ENCODE measurements around the gene MINAR1.

The MINAR1 gene

GRCh38 chr15:79432345-79433275 is 474 bp downstream of the MINAR1 start:
- no peak for FAIRE-seq

- no peak for FAIRE-seq
Observed at GRCh38 chr15:79433276-79433990, 1.3 kb downstream of the MINAR1 start.

DNA sequence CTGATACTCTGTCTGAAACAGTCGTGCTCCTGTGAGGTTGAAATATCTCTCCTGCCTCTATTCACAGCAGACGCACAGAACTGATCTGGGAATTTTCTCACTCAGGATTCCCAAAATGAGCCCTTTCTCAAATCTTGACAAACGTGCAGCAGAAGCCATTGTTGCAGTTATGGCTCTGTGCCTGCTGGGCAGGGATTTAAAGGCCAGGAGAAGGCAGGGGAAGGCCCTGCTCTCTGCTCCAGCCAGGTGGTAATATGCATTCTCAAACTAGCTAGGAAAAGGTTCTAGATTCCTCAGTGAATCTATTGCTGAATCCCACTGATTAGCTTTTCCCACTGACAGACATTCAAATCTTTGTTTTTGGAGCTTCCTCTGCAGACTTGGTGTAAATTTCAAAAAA is 2.2 kb downstream of the MINAR1 start:
- no peak for FAIRE-seq

GRCh38 chr15:79436037-79436780 is 4.1 kb downstream of the MINAR1 start:
- no peak for FAIRE-seq

DNA sequence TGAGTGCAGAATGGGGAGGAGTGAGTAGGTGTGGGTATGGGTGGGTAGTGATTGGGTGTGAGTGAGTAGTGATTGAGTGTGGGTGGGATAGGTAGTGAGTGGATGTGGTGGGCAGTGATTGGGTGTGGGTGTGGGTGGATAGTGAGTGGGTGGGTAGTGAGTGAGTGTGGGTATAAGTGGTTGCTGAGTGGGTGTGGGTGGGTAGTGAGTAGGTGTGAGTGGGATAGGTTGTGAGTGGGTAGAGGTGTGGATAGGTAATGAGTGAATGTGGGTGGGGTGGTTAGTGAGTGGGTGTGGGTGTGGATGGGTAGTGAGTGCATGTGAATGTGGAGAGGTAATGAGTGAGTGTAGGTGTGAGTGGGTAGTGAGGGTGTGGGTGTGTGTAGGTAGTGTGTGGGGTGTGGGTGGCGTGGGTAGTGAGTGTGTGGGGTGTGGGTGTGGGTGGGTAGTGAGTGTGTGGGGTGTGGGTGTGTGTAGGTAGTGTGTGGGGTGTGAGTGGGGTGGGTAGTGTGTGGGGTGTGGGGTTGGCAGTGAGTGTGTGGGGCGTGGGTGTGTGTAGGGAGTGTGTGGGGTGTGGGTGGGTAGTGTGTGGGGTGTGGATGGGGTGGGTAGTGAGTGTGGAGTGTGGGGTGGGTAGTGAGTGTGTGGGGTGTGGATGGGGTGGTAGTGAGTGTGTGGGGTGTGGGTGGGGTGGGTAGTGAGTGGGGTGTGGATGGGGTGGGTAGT is 5.3 kb downstream of the MINAR1 start:
- no peak for FAIRE-seq

- no peak for FAIRE-seq
Observed at GRCh38 chr15:79439236-79439635, 7.1 kb downstream of the MINAR1 start.

GRCh38 chr15:79440355-79440908 is 8.3 kb downstream of the MINAR1 start:
- FAIRE-seq, result no peak

DNA sequence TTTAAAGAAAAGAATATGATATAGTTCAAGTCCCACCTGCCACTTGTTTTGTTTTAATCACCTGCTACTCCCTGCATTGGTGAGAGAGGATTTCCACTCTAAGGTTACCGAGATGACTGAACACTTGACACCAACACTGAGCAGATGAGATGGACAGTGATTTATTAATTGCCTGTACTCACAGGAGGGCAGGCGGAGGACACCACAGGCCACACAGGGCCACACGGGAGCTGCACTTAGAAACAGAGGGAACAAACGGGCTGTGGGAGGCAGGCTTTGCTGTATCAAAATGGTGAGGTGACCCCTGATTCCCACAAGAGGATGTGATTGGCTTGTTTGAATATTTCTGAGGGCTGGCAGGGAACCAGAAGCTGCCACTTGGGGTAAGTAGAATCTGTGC is 10.8 kb downstream of the MINAR1 start:
- FAIRE-seq, result no peak

DNA sequence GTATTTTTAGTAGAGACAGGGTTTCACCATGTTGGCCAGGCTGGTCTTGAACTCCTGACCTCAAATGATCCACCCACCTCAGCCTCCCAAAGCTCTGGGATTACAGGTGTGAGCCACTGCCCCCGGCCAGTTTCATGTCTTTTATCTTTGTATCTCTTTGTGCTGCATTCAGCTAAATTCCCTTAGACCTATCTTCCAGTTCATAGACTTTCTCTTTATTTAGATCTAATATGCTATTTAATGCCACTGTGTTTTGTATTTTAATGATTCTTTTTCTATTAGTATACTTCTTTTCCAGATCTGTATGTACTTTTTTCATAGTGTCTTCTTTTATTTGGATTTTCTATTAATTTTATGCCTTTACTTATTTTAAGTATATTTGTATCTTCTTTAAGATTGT is 14.9 kb downstream of the MINAR1 start:
- FAIRE-seq, result peak; percentile 68

- no peak for FAIRE-seq
Observed at GRCh38 chr15:79450648-79451047, 18.5 kb downstream of the MINAR1 start.

DNA sequence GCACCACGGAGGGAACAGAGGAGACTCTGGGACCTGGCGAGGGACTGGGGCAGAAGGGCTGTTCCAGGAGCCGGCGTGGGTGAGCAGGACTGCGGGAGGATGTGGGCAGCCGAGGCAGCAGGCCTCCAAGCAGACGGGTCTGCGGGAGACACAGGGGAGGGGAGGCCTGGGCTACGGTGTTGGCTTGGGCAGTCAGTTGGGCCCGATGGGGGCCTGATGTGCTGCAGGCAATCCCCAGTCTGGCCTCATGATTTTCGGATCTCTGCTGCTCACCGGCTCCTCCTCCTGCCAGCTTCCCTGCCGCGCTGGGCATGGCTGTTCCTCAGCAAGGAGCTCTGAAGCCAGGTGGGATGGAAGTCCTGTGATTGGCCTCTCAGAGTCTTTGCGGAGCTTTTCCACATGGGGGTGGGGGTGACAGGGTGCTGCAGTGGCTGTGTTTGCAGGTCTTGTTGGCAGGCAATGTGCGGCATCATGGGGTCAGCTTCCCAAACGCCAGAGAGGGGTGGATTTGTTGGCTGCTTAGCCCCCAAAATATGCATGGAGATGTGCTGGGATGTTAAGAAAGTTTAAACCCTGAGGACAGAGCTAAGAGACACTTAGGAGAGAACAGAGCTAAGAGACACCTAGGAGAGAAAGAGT is 19.3 kb downstream of the MINAR1 start:
- no peak for FAIRE-seq

DNA sequence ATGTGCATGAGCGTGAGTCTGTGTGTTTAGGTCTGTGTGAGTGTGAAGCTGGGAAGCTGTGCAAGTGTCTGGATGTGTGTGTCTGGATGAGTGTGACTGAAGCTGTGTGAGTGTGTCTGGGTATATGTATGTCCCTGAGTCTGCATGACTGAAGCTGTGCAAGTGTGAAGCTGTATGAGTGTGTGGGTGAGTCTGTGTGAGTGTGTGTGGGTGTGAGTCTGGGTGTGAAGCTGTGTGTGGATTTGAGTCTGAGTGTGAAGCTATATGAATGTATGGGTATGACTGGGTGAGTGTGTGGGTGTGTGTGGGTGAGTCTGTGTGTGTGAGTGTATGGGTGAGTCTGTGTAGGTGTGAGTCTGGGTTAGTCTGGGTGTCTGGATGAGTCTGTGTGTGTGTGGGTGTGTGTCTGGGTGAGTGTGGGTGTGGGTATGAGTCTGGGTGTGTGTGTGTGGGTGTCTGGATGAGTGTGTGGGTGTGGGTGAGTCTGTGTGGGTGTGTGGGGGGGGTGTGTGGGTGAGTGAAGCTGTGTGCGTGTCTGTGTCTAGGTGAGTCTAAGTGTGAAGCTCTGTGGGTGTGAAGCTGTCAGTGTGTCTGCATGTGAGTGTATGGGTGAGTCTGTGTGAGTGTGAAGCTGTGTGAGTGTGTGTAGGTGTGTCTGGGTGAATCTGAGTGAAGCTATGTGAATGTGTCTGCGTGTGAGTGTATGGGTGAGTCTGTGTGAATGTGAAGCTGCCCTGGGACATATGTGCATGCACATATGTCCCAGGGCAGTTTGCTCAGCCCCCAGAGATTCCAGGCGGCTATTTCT is 20.3 kb downstream of the MINAR1 start:
- FAIRE-seq, result no peak

DNA sequence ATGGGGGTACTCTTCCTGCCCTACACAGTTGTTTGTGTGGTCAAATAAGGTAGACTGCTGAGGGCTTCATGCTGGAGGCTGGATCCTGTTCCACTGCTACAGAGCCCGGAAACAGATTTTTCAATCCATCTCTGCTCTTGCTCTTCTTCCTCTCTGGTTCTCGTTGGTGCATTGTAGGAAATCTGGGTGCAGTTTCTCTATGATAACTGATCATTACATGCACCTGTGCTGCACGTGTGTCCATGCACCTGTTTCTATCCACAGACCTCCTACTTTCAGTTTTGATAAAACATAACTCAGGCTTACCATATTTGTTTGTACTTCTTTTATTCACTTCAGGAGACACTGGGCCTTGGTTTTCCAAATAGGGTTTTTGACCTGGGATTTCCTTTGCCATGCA is 21.3 kb downstream of the MINAR1 start:
- no peak for FAIRE-seq

- FAIRE-seq, result no peak
Observed at GRCh38 chr15:79454063-79454462, 21.9 kb downstream of the MINAR1 start.

DNA sequence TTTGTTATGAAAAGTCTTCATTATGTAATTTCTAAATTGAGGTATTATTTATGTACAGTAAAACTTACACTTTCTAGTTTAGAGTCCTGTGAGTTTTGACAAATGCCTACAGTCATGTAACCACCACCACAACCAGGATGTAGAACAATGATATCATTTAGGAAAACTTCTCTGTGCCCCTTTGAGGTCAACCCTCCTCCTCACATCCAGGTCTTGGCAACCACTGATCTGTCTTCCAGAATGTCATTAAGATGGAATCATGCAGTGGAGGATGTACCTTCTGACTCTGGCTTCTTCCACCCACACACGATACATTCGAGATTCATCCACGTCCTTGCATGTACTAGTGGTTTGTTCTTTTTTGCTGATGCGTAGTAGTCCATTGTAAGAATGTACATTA is 23.2 kb downstream of the MINAR1 start:
- no peak for FAIRE-seq

- FAIRE-seq, result no peak
Observed at GRCh38 chr15:79455943-79456342, 23.8 kb downstream of the MINAR1 start.

DNA sequence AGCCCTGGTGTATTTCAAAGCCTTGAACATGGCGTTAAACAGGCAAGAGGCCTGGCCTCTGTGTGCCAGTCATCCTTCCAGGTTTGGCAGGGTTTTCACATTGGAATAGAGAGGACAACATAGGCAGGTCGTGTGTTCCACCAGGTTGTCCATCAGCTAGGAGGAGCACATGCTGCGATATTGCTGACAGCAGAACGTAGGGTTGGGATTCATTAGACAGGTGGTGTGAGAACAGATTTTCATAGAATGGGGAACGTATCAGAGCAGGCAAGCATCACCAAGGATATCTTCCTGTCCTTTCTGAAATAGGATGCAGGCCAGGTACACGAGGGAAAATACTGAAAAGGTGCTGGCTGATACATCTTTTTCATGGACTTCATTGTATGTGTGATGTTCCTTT is 26.4 kb downstream of the MINAR1 start:
- no peak for FAIRE-seq

DNA sequence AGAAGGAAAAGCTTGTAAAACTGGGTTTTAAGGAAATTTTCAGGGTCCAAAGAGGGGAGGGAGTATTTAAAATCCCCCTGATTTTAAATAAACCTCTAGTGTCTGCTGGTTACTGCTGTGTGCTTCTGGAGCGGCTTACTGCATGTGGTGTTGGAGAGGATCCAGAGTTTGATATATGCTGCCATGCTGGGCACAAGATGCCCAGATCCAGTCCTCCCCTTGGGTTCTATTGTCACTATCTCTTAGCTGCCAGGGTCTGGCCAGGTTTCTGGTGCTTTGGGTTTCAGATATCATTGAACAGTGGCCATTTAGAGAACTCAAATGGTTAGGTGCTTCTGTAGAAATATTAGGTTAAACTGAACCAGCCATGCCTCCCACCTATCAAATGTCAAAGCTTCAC is 27.5 kb downstream of the MINAR1 start:
- FAIRE-seq, result no peak

- no peak for FAIRE-seq
Observed at GRCh38 chr15:79463043-79463780, 31.1 kb downstream of the MINAR1 start.

- FAIRE-seq, result no peak
Observed at GRCh38 chr15:79463781-79464270, 31.7 kb downstream of the MINAR1 start.
